ENCODE data around the gene BSND.

BSND gene

DNA sequence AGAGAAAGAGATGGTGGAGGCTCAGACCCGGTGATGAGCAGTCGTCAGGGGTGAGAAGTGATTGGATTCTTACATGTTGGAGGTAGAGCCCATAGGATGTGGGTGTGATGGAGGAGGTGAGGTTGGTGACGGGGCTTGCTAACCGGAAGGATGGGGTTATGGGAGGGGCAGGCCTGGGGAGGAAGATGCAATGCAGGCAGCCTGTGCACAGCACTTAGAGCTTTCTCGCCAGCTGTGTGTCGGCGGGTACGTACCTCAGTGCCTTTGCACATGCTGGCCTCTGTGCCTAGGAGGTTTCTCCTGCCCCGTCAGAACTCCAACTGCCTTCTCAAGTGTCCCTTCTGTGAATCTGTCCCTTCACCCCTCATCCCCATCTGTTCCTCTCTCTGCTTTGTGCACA is 2.9 kb upstream of the BSND start:
- peaks cover 6% of the 10 kb centered on the region for H3K4me1 ChIP-seq (ENCODE audit: insufficient read depth, low read length)
- H3K9ac ChIP-seq (ENCODE audit: low read length): no peak overlapping the region
- no peaks in the 10 kb centered on the region for H3K36me3 ChIP-seq (ENCODE audit: insufficient read depth, low read length)
- no peaks in the 10 kb centered on the region for H3K9me3 ChIP-seq (ENCODE audit: low read length)
- H3K27ac ChIP-seq (ENCODE audit: low read depth, low read length): no peak overlapping the region
- no peak overlapping the region for H3K4me3 ChIP-seq (ENCODE audit: low read depth in 1 of 2, low read length in 2 of 2)
- peaks cover 23 to 40% of the 10 kb centered on the region in 2 donors for H3K27me3 ChIP-seq (ENCODE audit: control insufficient read depth in 1 of 2, insufficient read depth in 2 of 2, low read length in 2 of 2)

DNA sequence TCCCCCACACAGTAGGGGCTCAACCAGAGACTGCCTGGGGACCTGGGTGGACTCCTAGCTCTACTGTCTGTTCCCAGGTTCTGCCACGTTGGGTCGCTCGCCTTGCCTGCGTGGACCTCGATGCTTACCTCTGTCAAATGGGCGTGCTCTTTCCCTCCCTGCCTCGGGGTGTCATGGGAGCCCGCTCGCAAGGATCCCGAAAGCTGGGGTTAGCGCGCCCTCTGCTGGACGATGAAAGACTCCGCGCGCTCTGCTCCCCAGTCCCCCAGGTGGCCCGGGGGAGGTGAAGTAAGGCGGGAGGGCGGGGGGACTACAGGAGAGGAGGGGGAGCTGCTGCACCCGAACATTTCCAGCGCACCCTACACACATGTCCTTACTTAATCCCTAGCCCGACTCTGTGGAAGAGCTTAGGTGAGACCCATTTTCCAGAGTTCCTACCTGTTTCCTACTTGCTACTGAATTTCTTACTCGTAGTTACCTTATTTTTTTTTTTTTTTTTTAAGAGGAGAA is 2.3 kb upstream of the BSND start:
- Histone ChIP-seq H3K27ac (ENCODE audit: low read depth, low read length) (no peak overlapping the region), H3K9me3 (ENCODE audit: low read length) (no peaks in the 10 kb centered on the region), H3K4me3 (ENCODE audit: low read depth in 1 of 2, low read length in 2 of 2) (no peak overlapping the region), H3K4me1 (ENCODE audit: insufficient read depth, low read length) (peaks cover 6% of the 10 kb centered on the region), H3K36me3 (ENCODE audit: insufficient read depth, low read length) (no peaks in the 10 kb centered on the region), H3K9ac (ENCODE audit: low read length) (no peak overlapping the region), H3K27me3 (ENCODE audit: control insufficient read depth in 1 of 2, insufficient read depth in 2 of 2, low read length in 2 of 2) (peaks cover 23 to 40% of the 10 kb centered on the region in 2 donors)

DNA sequence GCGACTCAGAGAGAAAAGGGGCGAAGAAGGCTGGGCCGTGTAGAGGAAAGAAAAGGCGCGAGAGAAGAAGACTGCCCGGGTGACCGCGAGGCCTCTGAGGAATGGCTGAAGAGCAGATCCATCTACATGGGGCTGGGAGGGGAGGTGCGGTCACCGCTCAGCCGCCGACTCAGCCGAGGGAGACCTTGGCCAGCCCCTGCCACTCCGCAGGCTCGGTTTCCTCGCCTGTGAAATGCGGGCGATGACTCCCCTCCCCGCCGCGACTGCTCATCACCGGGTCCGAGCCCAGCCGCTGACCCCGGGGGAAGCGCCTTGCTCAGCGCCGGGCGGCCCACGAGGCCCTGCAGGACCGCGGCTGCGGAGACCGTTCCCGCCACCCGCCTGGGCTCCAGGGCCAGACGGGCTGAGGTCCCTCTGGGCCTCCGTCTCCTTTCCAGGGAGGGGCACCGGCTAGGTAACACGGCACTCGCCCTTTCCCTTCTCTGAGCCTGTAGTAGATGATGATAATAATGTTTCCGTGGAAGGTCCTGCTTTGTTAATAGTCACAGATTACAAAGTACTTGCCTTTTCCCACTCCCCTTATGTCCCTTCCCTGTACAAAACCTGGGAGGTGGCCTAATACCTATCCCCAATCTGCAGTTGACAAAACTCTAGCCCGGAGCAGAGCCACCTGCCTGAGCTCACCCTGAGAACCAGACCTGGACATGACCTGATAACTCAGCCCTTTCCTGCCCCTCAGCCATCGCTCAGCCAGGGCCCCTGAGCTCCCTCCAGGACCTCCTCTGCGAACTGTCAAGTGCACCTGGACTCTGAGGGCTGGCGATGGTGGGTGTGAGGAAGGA is 1.6 kb upstream of the BSND start:
- Histone ChIP-seq H3K27ac (ENCODE audit: low read depth, low read length) (no peak overlapping the region), H3K9ac (ENCODE audit: low read length) (no peak overlapping the region), H3K36me3 (ENCODE audit: insufficient read depth, low read length) (no peaks in the 10 kb centered on the region), H3K4me3 (ENCODE audit: low read depth in 1 of 2, low read length in 2 of 2) (no peak overlapping the region), H3K9me3 (ENCODE audit: low read length) (no peaks in the 10 kb centered on the region), H3K27me3 (ENCODE audit: control insufficient read depth in 1 of 2, insufficient read depth in 2 of 2, low read length in 2 of 2) (peaks cover 23 to 40% of the 10 kb centered on the region in 2 donors), H3K4me1 (ENCODE audit: insufficient read depth, low read length) (peaks cover 6% of the 10 kb centered on the region)

DNA sequence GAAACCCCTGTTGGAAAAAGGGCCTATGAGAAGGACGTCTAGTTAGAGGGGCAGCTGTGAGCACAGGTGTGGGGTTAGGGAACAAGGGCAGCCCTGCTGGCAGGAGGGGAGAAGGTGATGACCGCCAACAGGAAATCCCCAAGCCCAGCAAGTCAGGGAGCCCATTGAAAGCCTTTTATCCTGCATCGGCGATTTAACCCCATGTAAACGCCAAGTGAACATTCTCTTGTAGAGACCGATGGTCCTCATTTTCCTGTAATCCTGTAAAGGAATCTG is 1.1 kb upstream of the BSND start:
- Histone ChIP-seq H3K4me3 (ENCODE audit: low read depth in 1 of 2, low read length in 2 of 2) (no peak overlapping the region), H3K36me3 (ENCODE audit: insufficient read depth, low read length) (no peaks in the 10 kb centered on the region), H3K4me1 (ENCODE audit: insufficient read depth, low read length) (peaks cover 6% of the 10 kb centered on the region), H3K9ac (ENCODE audit: low read length) (no peak overlapping the region), H3K9me3 (ENCODE audit: low read length) (no peaks in the 10 kb centered on the region), H3K27ac (ENCODE audit: low read depth, low read length) (no peak overlapping the region), H3K27me3 (ENCODE audit: control insufficient read depth in 1 of 2, insufficient read depth in 2 of 2, low read length in 2 of 2) (peaks cover 23 to 40% of the 10 kb centered on the region in 2 donors)

DNA sequence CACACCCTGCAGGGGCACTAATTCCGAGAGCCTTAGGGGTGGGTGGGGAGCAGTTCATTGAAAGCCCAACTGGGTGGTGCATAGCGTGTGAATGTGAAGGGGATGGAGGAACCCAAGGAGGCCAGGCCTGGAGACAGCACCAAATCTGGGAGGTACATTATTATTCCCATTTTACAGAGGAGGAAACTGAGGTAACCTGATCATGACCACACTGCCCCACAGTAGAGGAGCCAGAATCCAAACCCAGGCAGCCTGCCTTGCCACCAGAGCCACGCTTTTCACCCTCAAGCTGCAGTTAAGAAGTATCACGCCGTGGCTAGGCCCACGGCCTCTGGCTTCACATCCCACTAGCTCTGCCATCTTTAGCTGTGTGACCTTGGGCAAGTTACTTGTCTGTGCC is 633 bp upstream of the BSND start:
- no peaks in the 10 kb centered on the region for H3K36me3 ChIP-seq (ENCODE audit: insufficient read depth, low read length)
- no peak overlapping the region for H3K4me3 ChIP-seq (ENCODE audit: low read depth in 1 of 2, low read length in 2 of 2)
- H3K27me3 ChIP-seq (ENCODE audit: control insufficient read depth in 1 of 2, insufficient read depth in 2 of 2, low read length in 2 of 2): peaks cover 23 to 40% of the 10 kb centered on the region in 2 donors
- no peak overlapping the region for H3K9ac ChIP-seq (ENCODE audit: low read length)
- H3K4me1 ChIP-seq (ENCODE audit: insufficient read depth, low read length): peaks cover 6% of the 10 kb centered on the region
- H3K9me3 ChIP-seq (ENCODE audit: low read length): no peaks in the 10 kb centered on the region
- no peak overlapping the region for H3K27ac ChIP-seq (ENCODE audit: low read depth, low read length)

DNA sequence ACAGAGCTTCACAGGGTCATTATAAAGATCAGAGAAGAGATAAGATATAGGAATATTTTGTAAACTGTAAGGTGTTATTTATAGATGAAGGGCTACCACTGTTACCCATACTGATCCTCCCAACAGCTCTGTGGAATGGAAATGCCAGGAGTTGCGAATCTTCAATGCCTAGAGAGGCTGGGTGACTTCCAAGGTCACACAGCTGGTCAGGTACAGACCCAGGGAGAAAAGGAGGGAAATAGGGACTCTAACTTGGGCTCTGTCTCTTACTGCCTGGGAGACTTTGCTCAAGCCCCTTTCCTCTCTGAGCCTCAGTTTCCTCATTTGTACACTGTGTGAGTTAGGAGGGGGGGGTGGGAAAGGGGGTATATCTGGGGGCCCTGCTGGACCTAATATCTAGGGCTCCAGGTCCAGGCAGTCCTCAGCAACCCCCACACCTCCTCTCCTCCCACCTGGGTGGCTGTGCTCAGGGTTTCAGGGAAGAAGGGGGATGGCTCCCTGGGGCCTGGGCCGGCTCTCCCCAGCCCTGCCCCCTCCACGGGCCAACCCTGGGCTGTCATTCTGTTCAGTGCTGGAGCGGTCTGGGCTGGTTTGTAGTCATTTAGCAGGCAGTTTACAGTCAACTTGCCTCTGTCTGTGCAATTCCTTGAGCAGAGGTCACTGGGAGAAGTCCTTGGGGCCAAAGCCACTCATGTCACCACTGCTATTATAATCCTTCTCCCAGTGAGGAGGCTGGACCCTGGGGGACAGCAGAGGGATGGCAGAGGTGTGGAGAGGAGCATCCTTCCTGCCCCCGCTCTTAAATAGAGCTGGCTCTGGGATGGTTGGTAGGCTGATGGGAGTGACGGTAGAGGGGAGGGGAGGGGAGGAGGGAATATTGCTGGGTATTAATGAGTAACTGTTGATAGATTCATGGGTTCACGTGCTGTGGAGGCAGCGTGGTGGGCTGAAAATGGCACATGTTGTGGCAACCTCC is 1.7 kb downstream of the BSND start:
- Histone ChIP-seq H3K27me3 (ENCODE audit: control insufficient read depth in 1 of 2, insufficient read depth in 2 of 2, low read length in 2 of 2) (peaks cover 21 to 39% of the 10 kb centered on the region in 2 donors), H3K27ac (ENCODE audit: low read depth, low read length) (no peak overlapping the region), H3K4me1 (ENCODE audit: insufficient read depth, low read length) (peaks cover 6% of the 10 kb centered on the region), H3K4me3 (ENCODE audit: low read depth in 1 of 2, low read length in 2 of 2) (no peak overlapping the region), H3K9me3 (ENCODE audit: low read length) (no peaks in the 10 kb centered on the region), H3K9ac (ENCODE audit: low read length) (no peak overlapping the region), H3K36me3 (ENCODE audit: insufficient read depth, low read length) (no peaks in the 10 kb centered on the region)

DNA sequence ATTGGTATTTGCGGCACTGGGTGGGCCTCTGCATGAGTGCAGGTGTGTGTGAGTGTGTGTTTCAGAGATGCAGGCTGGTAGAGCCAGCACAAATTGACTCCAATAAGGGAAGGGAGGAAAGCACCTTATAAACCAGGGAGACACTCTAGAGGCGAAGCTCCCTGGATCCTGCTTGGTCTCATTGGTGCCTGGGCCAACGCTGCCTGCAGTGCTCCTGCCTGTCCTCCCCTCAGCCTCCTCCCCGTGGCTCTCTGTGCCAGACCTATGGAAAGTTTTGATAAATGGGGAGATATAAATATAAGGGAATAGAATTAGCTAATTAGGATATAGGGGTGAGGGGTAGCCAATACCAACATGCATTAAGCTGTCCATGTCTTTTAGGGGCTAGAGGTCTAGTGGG is 2.6 kb downstream of the BSND start:
- Histone ChIP-seq H3K9ac (ENCODE audit: low read length) (no peak overlapping the region), H3K4me3 (ENCODE audit: low read depth in 1 of 2, low read length in 2 of 2) (no peak overlapping the region), H3K36me3 (ENCODE audit: insufficient read depth, low read length) (no peaks in the 10 kb centered on the region), H3K9me3 (ENCODE audit: low read length) (no peaks in the 10 kb centered on the region), H3K27ac (ENCODE audit: low read depth, low read length) (no peak overlapping the region), H3K27me3 (ENCODE audit: control insufficient read depth in 1 of 2, insufficient read depth in 2 of 2, low read length in 2 of 2) (peaks cover 12 to 30% of the 10 kb centered on the region in 2 donors), H3K4me1 (ENCODE audit: insufficient read depth, low read length) (peaks cover 6% of the 10 kb centered on the region)

DNA sequence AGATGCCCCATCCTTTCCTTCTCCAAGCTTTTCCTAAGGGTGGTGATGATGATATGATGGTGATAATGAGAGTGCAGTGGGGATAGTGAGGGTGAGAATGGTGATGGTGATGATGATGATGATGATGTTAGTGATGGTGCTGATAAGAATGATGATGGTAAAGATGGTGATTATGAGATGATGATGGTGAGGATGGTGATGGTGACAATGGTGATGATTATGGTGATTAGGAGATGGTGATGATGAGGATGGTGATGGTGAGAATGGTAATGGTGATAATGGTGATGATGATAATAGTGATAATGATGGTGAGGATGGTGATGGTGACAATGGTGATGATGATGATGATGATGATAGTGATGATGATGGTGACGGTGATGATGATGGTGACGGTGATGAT is 4.0 kb downstream of the BSND start:
- H3K27me3 ChIP-seq (ENCODE audit: control insufficient read depth in 1 of 2, insufficient read depth in 2 of 2, low read length in 2 of 2): peaks cover 5 to 17% of the 10 kb centered on the region in 2 donors
- H3K4me1 ChIP-seq (ENCODE audit: insufficient read depth, low read length): no peaks in the 10 kb centered on the region
- H3K36me3 ChIP-seq (ENCODE audit: insufficient read depth, low read length): no peaks in the 10 kb centered on the region
- H3K9ac ChIP-seq (ENCODE audit: low read length): no peak overlapping the region
- no peak overlapping the region for H3K4me3 ChIP-seq (ENCODE audit: low read depth in 1 of 2, low read length in 2 of 2)
- H3K9me3 ChIP-seq (ENCODE audit: low read length): no peaks in the 10 kb centered on the region
- no peak overlapping the region for H3K27ac ChIP-seq (ENCODE audit: low read depth, low read length)

DNA sequence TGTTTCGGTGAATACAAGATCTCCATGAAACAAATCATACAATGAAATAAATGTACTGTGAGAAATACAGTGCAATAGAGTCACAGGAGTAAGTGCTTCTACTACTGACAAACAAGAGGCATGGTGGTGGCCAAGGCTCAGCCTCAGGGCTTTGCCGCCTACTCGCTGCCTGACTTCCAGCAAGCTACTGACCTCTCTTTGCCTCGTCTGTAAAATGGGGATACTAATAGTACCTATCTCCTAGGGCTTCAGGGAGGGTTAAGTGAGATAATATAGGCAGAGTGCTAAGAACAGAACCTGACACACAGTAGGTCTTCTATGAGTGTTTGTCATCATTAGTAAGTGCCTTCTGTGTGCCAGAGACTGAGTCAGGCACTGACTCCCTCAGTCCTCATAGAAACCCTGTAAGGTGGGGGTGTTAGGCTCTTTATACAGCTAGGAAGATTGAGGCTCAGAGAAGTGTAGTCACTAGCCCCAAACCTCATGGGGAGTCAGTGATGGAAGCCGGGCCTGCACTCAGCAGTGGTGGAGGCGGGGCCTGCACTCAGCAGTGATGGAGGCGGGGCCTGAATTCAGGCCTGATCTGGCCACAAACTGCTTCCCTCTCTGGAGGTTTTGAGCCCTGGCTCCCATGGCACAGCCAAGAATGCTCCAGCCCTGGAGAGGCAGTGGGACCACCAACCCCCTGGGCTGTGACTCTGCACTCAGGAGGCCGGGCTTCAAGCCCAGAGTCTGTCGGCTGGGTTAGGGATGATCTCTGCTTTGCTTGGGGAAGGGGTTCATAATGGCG is 6.8 kb downstream of the BSND start:
- Histone ChIP-seq H3K4me3 (ENCODE audit: low read depth in 1 of 2, low read length in 2 of 2) (no peak overlapping the region), H3K9me3 (ENCODE audit: low read length) (no peaks in the 10 kb centered on the region), H3K27ac (ENCODE audit: low read depth, low read length) (no peak overlapping the region), H3K36me3 (ENCODE audit: insufficient read depth, low read length) (no peaks in the 10 kb centered on the region), H3K4me1 (ENCODE audit: insufficient read depth, low read length) (no peaks in the 10 kb centered on the region), H3K27me3 (ENCODE audit: control insufficient read depth in 1 of 2, insufficient read depth in 2 of 2, low read length in 2 of 2) (peaks cover 0 to 1% of the 10 kb centered on the region in 2 donors), H3K9ac (ENCODE audit: low read length) (no peak overlapping the region)

DNA sequence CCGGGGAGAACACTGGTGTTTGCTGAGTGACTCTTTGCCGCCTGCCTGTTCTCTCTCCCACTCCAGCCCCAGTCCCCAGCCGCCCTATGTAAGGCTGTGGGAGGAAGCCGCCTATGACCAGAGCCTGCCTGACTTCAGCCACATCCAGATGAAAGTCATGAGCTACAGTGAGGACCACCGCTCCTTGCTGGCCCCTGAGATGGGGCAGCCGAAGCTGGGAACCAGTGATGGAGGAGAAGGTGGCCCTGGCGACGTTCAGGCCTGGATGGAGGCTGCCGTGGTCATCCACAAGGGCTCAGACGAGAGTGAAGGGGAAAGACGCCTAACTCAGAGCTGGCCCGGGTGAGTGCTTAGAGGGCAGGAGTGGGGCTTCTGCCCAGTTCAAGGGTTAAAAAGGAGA is 8.2 kb downstream of the BSND start:
- no peaks in the 10 kb centered on the region for H3K4me1 ChIP-seq (ENCODE audit: insufficient read depth, low read length)
- H3K27me3 ChIP-seq (ENCODE audit: control insufficient read depth in 1 of 2, insufficient read depth in 2 of 2, low read length in 2 of 2): no peaks in the 10 kb centered on the region
- no peaks in the 10 kb centered on the region for H3K36me3 ChIP-seq (ENCODE audit: insufficient read depth, low read length)
- H3K27ac ChIP-seq (ENCODE audit: low read depth, low read length): no peak overlapping the region
- H3K9me3 ChIP-seq (ENCODE audit: low read length): no peaks in the 10 kb centered on the region
- H3K4me3 ChIP-seq (ENCODE audit: low read depth in 1 of 2, low read length in 2 of 2): no peak overlapping the region
- H3K9ac ChIP-seq (ENCODE audit: low read length): no peak overlapping the region

DNA sequence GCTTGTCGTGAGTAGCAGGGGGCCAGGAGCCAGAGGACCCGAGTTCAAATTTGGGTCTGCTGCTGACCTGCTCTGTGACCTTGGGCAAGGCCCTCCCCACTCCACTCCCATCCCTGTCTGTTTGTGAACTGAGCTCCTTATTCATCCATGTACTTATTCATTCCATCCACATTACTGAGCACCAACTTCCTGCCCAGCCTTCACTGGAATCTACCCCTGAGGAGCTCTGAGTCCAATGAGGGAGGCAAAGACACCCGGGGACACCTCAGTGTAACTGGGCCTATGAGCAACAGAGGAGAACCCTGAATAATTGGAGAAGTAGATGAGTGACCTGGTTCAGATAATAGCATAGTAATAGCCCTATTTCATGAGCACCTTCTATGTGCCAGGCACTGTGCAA is 8.9 kb downstream of the BSND start:
- H3K4me3 ChIP-seq (ENCODE audit: low read depth in 1 of 2, low read length in 2 of 2): no peak overlapping the region
- no peaks in the 10 kb centered on the region for H3K9me3 ChIP-seq (ENCODE audit: low read length)
- H3K27me3 ChIP-seq (ENCODE audit: control insufficient read depth in 1 of 2, insufficient read depth in 2 of 2, low read length in 2 of 2): no peaks in the 10 kb centered on the region
- no peaks in the 10 kb centered on the region for H3K4me1 ChIP-seq (ENCODE audit: insufficient read depth, low read length)
- no peak overlapping the region for H3K27ac ChIP-seq (ENCODE audit: low read depth, low read length)
- H3K9ac ChIP-seq (ENCODE audit: low read length): no peak overlapping the region
- H3K36me3 ChIP-seq (ENCODE audit: insufficient read depth, low read length): no peaks in the 10 kb centered on the region
